Activated CD4-positive, alpha-beta T cell treated with anti-CD3 and anti-CD28 coated beads for 4 hours (primary cell): ENCODE measurements around the gene INPP5D.
"Not testable (repeated sequence)": the region's sequence is repeated elsewhere in the genome, so short reads cannot be mapped to it uniquely, and the experiment has no call there.

Experiments used
- DNase-seq, 2 donors: peaks; one replicate each; pipeline ENCODE4 v3.0.0-alpha.2; 2020

Gene INPP5D

DNA sequence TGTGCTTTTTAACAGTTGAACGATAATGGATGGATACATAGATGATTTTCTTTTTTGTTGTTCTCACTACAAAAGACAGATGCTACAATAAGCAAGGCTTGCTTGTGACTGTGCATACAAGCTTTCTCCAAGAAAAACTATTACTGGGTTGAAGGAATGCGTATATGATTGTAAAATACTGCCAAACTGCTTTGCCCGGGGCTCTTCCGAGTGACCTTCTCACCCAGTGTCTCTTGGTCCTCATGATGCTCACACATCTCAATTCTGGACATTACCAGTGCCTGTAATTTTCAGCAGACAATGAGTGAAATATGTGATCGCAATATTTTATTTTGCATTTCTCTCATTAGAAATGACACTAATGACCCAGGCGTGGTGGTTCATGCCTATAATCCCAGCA lies 35.9 kb downstream of the INPP5D start:
- no peak for DNase-seq

GRCh38 chr2:233098618-233099017 lies 38.5 kb downstream of the INPP5D start:
- no peak for DNase-seq

DNA sequence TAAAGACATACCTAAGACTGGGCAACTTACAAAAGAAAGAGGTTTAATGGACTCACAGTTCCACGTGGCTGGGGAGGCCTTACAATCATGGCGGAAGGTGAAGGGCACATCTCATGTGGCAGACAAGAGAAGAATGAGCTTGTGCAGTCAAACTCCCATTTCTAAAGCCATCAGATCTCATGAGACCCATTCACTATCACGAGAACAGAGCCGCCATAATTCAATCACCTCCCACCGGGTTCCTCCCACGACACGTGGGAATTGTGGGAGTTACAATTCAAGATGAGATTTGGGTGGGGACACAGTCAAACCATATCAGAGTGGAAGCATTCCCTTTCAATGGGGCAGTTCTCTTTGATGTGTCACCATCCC lies 39.7 kb downstream of the INPP5D start:
- DNase-seq: not testable (repeated sequence)

GRCh38 chr2:233100192-233100998 lies 40.3 kb downstream of the INPP5D start:
- peak; percentile 47 to 48 for DNase-seq

- no peak for DNase-seq
Measured at GRCh38 chr2:233101141-233101540, 41.0 kb downstream of the INPP5D start.

DNA sequence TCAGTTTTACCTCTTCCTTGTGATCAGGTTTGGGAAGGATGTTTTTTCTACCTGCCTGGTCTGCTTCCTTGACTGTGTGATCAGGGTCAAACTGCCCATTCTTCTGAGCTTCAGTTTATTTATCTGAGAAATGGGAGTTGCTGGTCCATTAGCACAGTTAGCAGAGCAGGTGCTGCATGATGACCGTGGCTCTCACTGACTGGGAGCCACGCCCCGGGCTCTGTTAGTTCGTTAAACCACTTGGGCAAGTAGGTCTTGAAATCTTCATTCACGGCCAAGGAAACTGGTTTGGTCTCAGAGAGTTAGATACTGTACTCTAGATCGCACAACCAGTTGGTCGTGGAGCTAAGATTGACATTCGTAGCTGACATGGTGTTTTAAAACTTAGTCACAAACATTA lies 41.7 kb downstream of the INPP5D start:
- DNase-seq: no peak

DNA sequence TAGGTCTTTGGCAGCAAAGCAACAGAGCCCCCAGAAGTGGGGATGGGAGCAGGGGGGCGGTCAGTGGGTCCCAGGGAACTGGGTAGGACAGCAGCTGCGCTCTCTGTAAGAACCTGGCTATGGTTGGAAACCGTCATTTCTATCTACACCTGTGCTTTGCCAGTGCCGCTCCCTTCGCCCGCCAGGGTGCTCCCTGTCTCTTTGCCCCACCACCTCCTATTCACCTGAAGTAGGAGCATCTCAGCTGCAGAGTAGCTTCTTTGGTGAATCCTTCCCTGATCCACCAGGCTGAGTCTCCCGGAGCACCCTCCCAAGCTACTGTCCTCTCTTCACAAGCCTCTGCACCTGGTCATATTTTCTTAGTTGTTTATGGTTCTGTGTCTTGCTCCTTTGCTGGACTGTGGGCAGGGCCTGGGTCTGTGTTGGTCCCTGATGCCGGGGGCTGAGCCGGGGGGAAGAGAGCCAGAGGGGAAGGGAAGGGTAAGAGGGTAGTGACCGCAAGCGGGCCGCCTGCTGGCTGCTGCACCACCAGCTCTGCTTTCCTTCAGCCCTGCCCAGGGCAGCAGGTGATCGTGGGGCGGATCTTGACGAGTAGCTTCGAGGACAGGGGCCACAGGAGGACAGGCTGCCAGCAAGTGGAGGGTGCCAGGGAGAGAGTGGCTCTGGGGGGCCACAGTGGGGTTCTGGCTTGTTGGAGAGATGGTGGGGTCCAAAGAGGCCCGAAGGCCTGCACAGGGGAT lies 45.2 kb downstream of the INPP5D start:
- no peak for DNase-seq

DNA sequence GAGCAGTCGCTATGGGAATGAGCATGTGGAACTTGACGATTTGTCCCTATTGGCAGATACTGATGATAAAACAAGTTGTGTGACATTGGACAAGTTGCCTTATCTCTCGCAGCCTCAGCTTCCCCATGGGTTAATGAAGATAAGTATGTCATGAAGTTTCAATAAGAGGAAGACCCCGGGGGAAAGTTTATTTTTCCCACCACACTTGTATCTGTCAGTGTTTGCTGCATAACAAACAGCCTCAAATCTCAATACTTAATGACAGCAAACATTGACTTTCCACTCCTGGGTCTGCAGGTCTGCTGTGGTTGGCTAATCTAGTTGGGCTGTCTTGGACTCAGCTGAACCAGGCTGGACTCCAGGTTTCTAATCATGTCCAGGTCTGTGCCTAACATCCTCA lies 45.8 kb downstream of the INPP5D start:
- no peak for DNase-seq

- no peak for DNase-seq
Measured at GRCh38 chr2:233107011-233107410, 46.9 kb downstream of the INPP5D start.

DNA sequence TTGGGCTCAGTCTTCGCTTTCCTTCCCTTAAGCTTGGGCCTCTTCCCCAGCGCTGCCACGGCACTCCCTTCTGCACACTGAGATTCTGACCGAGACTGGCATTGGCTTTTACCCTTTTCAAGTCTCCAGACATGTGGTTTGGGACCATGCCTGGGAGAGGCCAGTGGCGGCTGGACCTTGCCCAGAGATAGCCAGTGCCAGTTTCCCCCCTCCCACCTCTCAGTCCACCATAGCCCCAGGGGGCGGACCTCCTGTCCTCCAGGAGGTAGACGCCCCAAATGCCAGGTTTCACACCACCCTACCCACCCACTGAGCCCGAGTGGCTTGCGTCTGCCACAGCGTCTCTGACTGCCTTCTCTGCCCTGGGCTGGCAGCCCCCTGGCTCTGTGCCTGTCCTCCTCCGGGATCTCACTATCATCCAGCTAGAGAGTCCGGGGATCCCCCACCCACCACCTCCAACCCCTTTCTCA lies 47.7 kb downstream of the INPP5D start:
- DNase-seq: no peak

DNA sequence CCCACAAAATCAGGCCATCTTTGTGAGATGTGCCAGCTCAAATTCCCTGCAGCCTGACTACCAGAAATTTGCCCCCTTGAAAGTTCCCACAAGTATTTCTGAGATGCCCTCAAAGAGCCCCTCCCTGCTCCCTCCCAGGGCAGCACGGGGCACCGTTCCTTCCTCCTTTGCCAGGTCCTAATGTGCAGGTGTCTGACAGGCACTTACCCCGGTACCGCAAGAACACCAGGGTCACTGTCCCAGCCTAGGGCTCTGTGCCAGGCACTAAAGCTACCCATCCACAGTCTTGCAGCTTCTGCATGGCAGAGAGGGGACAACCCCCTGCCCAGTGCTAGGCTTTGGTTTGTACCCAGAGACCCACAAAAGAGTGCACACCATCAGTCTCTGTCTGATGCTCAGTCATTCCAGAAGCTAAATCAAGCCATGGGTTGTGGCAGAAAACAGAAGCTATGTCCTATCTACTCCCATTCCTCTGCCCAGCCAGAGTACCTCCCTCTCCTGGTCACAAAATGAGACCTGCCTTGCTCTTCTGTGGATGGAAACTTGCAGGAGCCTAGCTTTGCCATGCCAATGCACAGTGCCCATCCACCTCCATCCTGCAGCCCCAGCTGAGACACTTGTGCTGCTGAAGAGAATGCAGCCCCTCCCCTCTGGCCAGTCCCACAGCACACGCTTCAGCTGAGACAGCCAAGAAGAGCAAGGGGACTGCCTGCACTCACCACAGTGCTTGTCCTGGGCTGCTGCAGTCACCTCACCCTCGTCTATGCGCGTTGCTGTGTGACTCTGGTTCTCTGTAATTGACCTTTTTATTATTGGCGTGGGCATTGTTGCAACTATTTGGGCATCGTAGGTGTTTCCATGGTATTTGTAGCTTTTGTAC lies 48.7 kb downstream of the INPP5D start:
- DNase-seq: no peak

DNA sequence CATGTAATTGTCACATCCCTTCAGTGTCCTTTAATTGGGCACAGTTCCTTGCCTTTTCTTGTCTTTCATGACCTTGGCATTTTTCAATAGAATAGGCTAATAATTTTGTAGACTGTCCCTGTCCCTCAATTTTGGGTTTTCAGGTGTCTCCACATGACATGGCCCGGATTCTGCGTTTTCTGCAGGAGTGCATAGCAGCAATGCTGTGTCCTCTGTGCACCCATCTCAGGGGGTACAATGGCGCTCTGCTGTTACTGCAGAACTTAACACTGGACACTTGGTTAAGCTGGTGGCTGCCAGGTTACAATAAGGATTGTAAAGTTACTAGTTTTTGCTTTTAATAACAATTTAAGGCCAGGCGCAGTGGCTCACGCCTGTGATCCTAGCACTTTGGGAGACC lies 51.3 kb downstream of the INPP5D start:
- no peak for DNase-seq

DNA sequence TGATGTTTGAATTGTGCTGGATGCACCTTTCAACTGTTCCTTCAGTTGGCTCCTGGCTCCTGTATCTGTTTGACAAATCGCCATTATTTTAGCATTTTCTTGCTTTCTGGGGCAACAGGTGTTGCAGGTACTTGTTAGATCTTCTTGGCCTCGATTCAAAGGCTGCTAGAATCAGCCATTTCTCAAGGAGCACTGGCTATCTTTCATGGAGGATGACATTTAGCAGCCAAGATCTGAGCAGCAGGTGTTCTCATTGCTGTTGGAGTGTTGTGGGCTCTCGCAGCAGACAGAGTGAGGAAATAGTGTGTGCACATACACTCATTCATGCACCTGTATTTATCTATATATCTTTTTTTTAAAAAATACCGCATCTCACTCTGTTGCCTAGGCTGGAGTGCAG lies 52.2 kb downstream of the INPP5D start:
- no peak for DNase-seq

DNA sequence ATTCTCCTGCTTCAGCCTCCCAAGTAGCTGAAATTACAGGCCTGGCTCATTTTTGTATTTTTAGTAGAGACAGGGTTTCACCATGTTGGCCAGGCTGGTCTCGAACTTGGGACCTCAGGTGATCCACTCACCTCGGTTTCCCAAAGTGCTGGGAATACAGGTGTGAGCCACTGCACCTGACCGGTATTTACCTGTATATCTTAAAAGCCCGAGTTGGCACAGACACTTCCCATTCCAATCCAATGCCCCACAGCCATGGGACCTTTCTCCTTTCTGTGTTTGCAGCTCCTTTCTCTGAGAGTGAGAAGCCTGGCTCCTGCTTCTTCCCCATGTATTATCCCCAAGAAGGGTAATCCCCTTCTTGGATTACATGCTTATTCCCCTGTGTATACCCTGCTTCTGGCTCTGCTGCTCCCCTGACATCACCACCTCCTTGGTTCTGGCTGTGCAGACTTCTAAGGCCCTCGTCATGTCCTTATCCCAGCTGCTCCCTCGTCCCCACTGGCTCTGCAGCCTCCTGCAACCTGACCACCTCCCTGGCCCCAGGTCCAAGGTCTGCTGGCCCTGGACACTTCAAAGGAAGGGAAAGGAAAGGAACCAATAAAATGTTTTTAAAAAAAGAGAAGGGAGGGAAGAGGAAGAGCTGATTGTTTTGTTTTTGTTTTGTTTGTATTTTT lies 52.8 kb downstream of the INPP5D start:
- DNase-seq: no peak

- DNase-seq: no peak
Measured at GRCh38 chr2:233114421-233114861, 54.3 kb downstream of the INPP5D start.

GRCh38 chr2:233115121-233115520 lies 55.0 kb downstream of the INPP5D start:
- DNase-seq: no peak

- DNase-seq: no peak
Measured at GRCh38 chr2:233115741-233116140, 55.6 kb downstream of the INPP5D start.

DNA sequence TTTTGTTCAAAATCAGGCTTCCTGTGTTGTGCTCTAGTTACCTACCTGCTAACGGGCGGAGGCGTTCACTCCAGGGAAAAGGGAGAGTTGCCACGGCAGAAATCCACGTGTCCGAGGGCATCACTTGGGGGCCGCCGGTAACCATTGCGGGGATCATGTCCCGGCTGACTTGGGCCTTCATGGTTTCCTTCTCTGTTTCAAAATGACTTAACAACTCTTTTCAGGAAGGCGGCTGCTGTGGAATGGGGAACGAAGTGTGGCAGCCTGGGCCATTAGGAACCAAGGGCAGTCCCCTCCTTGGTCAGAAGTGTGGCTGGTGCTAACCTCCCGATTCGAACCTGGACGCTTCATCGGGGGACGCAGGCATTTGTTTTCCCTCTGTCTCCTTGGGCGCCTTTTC lies 56.8 kb downstream of the INPP5D start:
- DNase-seq: no peak

DNA sequence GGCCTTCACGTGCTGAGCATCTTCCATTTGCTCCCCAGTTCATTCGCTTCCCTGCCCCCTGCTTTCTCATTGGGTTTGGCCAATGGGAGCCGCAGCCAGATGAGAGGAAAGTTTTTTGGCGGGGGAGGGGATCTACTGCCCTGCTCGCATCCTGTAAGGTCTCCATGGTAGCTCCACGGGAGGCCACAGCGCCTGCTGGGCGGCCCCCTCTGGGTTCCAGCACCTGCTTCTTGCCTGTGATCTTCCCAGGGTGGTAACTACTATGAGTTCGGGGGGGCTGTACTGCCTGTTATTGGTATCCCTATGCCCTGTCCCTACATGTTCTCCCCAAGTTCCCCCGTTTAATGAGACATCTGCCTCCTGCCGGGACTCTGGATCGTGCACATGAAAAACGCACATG lies 57.2 kb downstream of the INPP5D start:
- DNase-seq: no peak

DNA sequence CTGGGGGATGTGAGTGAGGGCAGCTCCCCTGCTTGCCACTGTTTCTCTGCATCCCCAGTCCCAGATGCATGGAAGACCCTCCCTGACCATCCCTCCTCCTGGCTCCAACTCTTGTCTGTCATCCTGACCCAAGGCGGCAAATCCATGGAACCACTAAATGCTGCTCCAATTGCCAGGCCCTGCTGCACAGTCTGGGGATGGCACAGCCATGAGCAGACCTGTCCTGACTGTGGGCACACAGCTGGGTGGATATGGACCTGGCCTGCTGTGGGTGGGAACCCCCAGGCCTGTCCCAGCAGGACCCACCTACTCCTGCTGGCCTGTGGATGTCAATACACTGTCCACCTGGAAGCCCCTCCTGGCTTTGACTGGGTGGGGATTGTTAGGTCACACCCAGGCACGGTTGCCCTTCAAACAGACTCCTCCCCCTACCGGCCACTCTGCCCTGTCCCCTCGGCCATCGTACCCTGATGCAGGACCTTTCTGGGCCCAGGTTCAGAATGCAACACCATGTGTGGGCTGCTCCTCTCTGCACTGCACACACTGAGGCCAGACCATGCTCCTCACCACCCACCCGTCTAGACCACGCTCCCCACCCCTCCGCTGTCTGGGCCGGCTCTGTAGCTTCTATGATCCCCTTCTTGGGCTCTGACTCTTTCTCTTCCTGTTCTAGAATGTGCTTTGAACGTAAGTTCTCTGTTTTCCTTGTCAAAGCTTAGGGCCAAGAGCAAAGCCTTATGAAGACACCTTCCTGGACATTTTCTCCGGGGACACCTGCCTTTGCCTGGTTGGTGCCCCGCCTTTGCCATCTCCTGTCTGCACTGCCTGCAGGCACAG lies 57.9 kb downstream of the INPP5D start:
- DNase-seq: no peak

GRCh38 chr2:233118648-233119000 lies 58.5 kb downstream of the INPP5D start:
- DNase-seq: no peak

DNA sequence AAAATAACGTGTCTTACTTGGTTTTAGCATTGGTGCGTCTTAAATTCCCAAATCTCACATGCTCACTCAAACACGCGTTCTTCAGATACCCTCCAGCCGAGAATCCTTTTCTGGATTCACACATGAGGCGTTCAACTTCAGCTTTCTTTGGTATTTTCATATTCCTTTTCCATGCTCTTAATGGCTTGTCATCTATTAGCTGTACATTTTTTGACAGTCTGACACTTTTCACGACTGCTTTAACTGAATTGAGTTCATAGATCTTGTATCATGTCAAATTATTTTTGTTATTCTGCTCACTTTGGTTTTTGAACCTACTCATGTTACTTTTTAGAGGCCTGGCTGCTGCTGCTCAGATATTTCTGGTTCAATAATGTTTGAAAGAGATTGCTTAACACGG lies 59.0 kb downstream of the INPP5D start:
- DNase-seq: no peak
